ENCODE results near the gene HOXD12. TPM values are rescaled to one million over a fixed set of nuclear protein-coding genes. Genes with fewer than 3 reads are reported as not detected.

HOXD12 gene
- total RNA-seq, 1 donor from 2014 or later: not detected

DNA sequence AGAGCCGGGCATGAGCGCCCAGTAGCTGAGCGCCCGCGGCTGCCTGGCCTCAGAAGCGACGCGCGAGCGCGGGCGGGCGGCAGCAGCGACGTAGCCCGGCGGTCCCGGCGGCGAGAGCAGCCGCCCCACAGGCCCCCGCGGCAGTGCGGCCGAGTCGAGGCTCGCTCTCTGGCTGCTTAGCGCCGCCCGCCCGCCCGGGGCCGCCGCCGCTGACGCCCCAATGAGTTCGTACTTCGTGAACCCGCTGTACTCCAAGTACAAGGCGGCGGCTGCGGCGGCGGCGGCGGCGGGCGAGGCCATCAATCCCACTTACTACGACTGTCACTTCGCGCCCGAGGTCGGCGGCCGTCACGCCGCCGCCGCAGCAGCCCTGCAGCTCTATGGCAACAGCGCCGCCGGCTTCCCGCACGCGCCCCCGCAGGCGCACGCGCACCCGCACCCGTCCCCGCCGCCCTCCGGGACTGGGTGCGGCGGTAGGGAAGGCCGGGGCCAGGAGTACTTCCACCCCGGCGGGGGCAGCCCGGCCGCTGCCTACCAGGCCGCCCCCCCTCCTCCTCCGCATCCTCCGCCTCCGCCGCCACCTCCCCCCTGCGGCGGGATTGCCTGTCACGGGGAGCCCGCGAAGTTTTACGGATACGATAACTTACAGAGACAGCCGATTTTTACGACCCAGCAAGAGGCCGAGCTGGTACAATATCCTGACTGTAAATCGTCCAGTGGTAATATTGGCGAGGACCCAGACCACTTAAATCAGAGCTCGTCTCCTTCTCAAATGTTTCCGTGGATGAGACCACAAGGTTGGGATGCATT lies 30.8 kb downstream of the HOXD12 start:
- Histone ChIP-seq H3K27me3 (ENCODE audit: low read depth) (peaks cover 96% of the 10 kb centered on the region), H3K9me3 (no peaks in the 10 kb centered on the region), H3K4me1 (peaks cover 24% of the 10 kb centered on the region), H3K27ac (no peak overlapping the region), H3K4me3 (peak overlapping the region; percentile 38), H3K36me3 (no peaks in the 10 kb centered on the region)
- intact Hi-C loops (cut with DNase I): loop anchor here (10.0 kb wide), 1 partner anchor 424 kb away; no protein-coding TSS in a partner anchor
- DNase-seq (no peak), ATAC-seq (peak; percentile 32 to 50)
- TF ChIP-seq, protein P1, sequence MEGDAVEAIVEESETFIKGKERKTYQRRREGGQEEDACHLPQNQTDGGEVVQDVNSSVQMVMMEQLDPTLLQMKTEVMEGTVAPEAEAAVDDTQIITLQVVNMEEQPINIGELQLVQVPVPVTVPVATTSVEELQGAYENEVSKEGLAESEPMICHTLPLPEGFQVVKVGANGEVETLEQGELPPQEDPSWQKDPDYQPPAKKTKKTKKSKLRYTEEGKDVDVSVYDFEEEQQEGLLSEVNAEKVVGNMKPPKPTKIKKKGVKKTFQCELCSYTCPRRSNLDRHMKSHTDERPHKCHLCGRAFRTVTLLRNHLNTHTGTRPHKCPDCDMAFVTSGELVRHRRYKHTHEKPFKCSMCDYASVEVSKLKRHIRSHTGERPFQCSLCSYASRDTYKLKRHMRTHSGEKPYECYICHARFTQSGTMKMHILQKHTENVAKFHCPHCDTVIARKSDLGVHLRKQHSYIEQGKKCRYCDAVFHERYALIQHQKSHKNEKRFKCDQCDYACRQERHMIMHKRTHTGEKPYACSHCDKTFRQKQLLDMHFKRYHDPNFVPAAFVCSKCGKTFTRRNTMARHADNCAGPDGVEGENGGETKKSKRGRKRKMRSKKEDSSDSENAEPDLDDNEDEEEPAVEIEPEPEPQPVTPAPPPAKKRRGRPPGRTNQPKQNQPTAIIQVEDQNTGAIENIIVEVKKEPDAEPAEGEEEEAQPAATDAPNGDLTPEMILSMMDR (IDR thresholded peaks at IDR 0.05): no peak

DNA sequence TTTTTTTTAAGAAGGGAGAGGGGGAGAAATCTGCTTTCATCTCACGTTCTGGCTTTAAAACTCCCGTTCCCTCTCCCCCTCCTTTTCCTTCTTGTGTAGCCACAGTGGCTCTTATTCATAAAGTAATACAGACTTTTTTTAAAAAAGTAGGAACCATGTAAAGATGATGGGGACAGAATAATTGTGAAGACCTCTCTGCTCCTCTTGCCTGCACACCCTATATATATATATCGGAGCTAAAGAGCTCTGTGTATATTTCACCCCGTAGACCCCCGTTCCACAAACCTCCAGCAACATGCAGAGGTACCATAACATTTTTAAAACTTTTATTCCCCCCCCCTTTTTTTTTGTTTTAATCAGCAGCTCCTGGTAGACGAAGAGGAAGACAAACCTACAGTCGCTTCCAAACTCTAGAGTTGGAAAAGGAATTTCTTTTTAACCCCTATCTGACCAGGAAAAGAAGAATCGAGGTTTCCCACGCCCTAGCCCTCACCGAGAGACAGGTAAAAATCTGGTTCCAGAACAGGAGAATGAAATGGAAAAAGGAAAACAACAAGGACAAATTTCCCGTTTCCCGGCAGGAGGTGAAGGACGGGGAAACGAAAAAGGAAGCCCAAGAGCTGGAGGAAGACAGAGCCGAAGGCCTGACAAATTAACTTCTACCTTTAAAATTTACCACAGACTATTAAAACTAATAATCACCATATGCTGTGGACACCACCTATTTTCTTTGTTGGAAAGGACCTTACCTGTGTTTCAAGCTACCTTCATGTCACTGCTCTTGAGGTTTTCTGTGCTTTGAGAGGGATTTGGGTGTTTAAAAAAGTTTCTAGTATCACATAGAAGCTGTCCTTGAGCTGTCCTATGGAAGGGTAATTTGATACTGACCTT lies 31.6 kb downstream of the HOXD12 start:
- Histone ChIP-seq H3K4me3 (peak overlapping the region; percentile 6), H3K9me3 (no peaks in the 10 kb centered on the region), H3K27ac (no peak overlapping the region), H3K36me3 (no peaks in the 10 kb centered on the region), H3K4me1 (peaks cover 26% of the 10 kb centered on the region), H3K27me3 (ENCODE audit: low read depth) (peaks cover 95% of the 10 kb centered on the region)
- TF ChIP-seq, protein P1 (IDR thresholded peaks at IDR 0.05): no peak
- no peak for DNase-seq
- ATAC-seq: no peak
- intact Hi-C loops (cut with DNase I): loop anchor here (10.0 kb wide), 1 partner anchor 424 kb away; no protein-coding TSS in a partner anchor

DNA sequence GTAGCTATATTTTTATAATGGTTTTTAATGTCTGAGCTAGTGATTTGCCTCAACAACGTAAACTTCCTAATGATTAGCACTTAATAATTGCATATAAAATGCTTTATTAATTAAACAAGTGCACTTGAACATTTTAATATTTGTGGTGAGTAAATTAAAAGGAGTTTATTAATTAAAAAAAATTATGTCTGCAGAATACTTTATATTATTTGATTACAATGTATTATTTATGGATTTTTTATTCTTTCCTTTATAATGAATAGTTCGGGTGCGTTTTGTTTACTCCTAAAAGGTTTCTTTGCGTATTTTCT lies 32.2 kb downstream of the HOXD12 start:
- Histone ChIP-seq H3K4me3 (peak overlapping the region; percentile 29), H3K36me3 (no peaks in the 10 kb centered on the region), H3K4me1 (peaks cover 32% of the 10 kb centered on the region), H3K27me3 (ENCODE audit: low read depth) (peaks cover 95% of the 10 kb centered on the region), H3K9me3 (no peaks in the 10 kb centered on the region), H3K27ac (no peak overlapping the region)
- DNase-seq (no peak), ATAC-seq (no peak)
- intact Hi-C loops (cut with DNase I): loop anchor here (10.0 kb wide), 1 partner anchor 423 kb away; no protein-coding TSS in a partner anchor
- TF ChIP-seq, protein P1 (IDR thresholded peaks at IDR 0.05): no peak

DNA sequence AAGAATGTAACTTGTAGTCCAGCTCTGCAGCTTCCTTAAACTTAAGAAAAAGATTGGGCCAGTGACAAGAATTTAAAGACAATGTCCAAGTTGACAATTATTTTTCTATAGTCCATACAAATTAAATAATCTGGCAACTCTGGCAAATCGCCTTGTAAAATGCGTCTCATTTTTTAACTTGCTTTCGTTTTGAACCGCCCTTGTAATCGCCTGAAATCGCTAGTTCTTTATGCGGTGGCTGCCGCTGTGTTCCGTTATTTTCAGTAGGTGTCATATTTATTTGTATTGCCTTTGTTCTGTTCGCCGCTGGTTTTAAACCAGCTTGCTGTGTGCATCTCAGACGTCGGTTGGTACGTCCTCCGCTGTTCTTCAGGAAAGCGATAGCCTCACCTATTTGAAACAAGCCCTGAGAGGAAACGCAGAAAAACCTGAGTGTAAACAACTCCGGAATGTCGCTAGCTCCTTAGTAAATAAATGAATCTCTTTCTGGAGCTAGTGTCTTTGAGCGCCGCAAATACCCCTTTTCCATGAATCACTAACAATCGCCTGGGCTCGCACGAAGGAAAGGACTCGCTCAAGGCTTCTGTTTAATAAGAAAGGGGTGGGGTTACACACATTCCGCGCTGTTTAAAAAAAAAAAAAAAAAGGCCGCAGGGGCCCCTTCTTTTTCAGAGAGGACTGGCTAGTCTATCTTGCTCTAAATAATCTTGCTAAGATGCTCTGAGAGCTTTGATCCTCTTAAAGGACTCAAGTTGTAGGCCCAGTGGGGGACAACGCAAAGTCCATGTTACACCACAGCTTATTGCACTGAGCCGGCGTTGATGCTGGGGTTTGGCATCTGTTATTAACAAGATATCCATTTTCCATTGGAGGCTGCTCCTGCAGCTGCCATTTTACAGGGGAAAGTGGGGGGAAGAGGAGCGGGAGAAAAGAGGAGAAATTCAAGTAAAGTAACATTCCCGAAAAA lies 32.9 kb downstream of the HOXD12 start:
- Histone ChIP-seq H3K27me3 (ENCODE audit: low read depth) (peaks cover 96% of the 10 kb centered on the region), H3K27ac (no peak overlapping the region), H3K4me1 (peaks cover 34% of the 10 kb centered on the region), H3K9me3 (no peaks in the 10 kb centered on the region), H3K36me3 (no peaks in the 10 kb centered on the region), H3K4me3 (peak overlapping the region; percentile 29)
- TF ChIP-seq, protein P1 (IDR thresholded peaks at IDR 0.05): no peak
- intact Hi-C loops (cut with DNase I): loop anchor here (10.0 kb wide), 1 partner anchor 422 kb away; no protein-coding TSS in a partner anchor
- ATAC-seq (no peak), DNase-seq (no peak)
